Thyroid gland (tissue), 4 donors: ENCODE results near the gene LEMD1.

ENCODE experiments used
- POLR2A ChIP-seq, 2 donors: fragments of 450-650 bp; IDR thresholded peaks; one replicate each; pipeline ENCODE4 v1.6.1; 2017; ENCODE audit warnings: antibody characterized with exemption in 2 of 2, mild to moderate bottlenecking in 2 of 2, moderate library complexity in 1 of 2
- TF ChIP-seq, protein P1 (sequence below), 6 experiments: fragments of 200-600 bp in 3 of 6; fragments of 450-650 bp in 3 of 6; sonication (generic) in 3 of 6; IDR thresholded peaks; one replicate each; pipeline ENCODE4 v1.5.1; 2016 to 2019; ENCODE audit warnings: antibody characterized with exemption in 6 of 6, mild to moderate bottlenecking in 2 of 6, inconsistent platforms in 1 of 6, moderate library complexity in 1 of 6

DNA sequence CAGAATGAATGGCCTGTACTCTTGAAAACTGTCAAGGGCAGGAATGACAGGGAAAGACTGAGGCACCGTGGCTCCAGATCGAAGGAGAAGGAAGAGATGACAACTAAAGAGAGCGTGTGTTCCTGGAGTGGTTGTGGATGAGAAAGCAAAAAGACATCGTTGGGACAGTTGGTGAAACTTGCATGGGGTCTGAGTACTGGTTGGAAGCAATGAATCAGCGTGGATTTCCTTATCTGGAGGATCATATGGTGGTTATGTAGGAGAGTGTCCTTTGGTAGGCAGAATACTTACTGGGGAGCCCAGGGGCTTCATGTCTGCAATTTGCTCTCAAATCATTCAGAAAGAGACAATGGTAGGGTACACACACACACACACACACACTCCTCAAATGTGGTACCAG lies 13.9 kb downstream of the LEMD1 start:
- no peak for TF ChIP-seq POLR2A (IDR thresholded peaks at IDR 0.05)
- TF ChIP-seq, protein P1, sequence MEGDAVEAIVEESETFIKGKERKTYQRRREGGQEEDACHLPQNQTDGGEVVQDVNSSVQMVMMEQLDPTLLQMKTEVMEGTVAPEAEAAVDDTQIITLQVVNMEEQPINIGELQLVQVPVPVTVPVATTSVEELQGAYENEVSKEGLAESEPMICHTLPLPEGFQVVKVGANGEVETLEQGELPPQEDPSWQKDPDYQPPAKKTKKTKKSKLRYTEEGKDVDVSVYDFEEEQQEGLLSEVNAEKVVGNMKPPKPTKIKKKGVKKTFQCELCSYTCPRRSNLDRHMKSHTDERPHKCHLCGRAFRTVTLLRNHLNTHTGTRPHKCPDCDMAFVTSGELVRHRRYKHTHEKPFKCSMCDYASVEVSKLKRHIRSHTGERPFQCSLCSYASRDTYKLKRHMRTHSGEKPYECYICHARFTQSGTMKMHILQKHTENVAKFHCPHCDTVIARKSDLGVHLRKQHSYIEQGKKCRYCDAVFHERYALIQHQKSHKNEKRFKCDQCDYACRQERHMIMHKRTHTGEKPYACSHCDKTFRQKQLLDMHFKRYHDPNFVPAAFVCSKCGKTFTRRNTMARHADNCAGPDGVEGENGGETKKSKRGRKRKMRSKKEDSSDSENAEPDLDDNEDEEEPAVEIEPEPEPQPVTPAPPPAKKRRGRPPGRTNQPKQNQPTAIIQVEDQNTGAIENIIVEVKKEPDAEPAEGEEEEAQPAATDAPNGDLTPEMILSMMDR (IDR thresholded peaks at IDR 0.05), result no peak
